Hematopoietic multipotent progenitor cell treated with erythropoietin and hydrocortisone succinate and interleukin-3 and kit ligand, for 4 days (in vitro differentiated cells): ENCODE results near the gene MRPL21.
A peak's percentile ranks its signal among the peaks of the same experiment; 100 is the strongest.
"Not testable (repeated sequence)": the region's sequence is repeated elsewhere in the genome, so short reads cannot be mapped to it uniquely, and the experiment has no call there.

ENCODE experiments used
- DNase-seq: peaks from one replicate; pipeline ENCODE4 v3.0.0-alpha.2; 2015

Gene MRPL21

DNA sequence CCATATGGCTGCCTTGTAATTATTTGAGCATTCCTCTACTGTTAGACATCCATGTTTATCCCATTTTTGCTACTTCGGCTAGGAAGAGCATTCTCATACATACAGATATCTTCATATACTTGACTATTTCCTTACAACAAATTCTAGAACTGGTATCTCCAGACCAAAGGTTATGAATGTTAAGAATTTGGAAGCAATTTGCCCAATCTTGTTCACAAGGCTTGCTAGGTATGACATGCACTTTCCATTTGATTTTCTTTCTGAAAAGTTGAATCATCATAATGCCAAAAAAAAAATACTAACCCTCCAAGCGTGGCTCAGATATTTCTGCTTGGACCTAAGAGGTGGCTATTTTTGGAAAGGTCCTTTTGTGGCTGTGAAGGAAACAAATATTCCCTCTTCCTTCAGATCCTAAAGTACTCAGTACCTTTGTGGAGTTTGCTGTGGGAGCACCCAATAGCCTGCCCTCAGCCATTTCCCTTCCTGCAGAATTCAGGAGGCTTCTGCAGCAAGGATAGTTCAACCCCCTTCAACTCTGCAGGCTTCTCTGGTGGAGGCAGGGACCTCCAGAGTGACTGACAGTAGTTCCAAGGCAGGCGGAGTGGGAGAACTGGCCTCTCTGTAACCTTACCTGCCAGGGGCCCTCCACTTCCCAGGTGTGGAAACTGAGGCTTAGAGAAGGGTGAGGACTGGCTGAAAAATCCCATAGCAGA is 39.9 kb downstream of the MRPL21 start:
- DNase-seq = no peak

DNA sequence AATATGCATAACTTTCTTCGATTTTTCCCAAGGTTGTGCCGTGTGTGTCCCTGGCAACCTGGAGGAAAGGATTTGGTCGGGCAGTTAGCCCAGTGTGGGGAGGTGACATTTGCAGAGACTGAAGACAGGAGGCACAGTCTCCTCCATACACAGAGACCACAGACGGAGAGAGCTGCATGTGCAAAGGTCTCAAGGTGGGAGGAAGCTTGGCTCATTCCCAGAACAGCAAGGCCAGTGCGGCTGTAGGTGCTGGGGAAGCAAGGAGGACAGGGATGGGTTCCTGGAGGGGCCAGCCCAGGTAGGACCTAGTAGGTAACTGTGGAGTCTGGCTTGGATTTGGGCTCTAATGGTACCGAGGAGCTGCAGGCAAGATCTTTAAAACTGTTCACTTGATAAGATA is 41.2 kb downstream of the MRPL21 start:
- no peak for DNase-seq

- DNase-seq = no peak
Measured at GRCh38 chr11:68859123-68859522, 44.5 kb downstream of the MRPL21 start.

GRCh38 chr11:68857037-68857586 is 46.5 kb downstream of the MRPL21 start:
- DNase-seq = no peak

DNA sequence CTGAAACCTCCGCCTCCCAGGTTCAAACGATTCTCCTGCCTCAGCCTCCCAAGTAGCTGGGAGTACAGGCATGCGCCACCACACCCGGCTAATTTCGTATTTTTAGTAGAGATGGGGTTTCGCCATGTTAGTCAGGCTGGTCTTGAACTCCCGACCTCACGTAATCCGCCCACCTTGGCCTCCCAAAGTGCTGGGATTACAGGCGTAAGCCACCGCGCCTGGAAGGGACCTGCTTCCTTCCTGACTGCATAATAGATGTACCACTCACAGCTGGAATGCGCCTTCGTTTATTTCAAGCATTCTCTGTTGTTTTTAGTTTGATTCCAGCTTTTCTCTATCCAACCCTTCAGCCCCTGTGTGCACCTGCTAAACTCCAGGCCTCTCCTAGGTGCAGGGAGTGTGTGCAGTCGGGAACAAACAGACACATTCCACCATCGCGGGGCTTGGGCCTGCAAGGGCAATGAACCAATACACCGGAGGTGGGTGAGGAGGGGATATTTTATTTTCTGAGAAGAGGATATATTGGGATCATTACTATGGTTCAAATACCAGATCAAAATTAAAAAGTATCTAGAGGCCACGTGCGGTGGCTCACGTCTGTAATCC is 47.1 kb downstream of the MRPL21 start:
- not testable (repeated sequence) for DNase-seq

DNA sequence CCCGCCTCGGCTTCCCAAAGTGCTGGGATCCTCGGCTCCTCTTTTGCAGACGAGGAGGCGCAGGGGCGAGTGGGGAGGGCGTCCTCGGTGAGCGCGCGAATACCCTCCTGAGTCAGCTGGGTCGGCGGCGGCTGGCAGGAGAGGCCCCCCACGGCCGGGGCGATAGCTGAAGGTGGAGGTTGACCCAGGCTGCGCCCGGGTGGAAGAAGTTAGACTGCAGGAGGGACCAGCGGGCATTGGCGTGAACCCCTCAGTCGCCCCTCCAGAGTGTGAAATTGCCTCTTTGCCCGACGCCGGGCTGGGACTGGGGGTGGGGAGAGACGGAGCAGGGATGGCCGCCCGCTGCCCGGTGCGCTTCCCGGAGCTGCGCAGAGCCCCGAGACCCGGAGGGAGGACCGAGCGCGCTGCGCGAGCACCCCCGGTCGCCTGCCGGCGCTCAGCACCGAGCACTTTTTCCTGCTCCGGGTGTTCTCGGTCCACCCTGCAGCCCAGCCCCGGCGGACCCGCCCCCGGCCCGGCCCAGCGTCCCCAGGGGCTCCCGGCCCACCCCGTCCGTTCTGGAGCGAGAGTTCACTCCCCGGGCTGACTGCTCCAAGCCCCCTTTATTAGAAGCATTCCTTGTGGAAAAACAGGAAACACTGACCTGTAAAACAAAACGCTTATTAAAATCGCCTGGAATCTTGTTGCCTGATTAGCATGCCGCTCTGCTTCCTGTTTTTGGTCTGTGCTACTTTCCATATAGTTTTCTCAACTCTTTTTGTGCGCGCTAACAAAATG is 48.2 kb downstream of the MRPL21 start:
- DNase-seq = peak; percentile 83

DNA sequence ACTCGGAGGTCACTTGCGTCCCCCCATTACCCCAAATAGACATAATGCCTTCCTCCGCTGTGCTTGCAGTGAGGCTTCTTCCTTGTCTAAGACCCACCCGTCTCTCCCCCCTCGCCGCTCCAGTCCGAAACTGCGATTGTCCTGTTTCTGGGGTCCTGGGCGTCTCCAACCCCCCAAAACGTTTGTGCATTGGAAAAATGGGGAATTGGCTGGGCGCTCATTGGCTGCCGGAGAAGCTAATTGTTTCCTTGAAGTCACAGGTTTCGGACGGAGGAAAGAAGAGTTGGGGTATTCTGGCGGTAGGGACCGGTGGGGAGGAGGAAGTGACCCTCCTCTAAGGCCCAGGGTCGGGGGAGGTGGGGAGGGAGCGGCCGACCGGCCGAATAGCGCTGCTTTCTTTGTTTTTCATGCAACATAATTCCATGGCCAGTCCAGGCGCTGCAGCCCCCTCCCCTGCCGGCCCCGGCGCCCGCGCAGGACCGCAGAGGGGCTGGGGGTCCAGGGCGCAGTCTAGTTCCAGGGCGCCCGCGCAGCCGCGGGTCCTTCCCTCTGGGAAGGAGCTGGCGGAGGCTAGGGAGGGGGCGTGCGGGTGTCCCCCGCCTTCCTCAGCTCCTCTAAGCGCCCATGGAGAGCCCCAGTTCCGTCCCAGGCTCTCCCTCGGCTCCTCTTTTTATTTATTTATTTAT is 49.2 kb downstream of the MRPL21 start:
- no peak for DNase-seq

- DNase-seq = no peak
Measured at GRCh38 chr11:68852628-68853027, 51.0 kb downstream of the MRPL21 start.

GRCh38 chr11:68848429-68848828 is 55.2 kb downstream of the MRPL21 start:
- DNase-seq = no peak

GRCh38 chr11:68847395-68847794 is 56.2 kb downstream of the MRPL21 start:
- no peak for DNase-seq

- no peak for DNase-seq
Measured at GRCh38 chr11:68845351-68846002, 58.2 kb downstream of the MRPL21 start.

DNA sequence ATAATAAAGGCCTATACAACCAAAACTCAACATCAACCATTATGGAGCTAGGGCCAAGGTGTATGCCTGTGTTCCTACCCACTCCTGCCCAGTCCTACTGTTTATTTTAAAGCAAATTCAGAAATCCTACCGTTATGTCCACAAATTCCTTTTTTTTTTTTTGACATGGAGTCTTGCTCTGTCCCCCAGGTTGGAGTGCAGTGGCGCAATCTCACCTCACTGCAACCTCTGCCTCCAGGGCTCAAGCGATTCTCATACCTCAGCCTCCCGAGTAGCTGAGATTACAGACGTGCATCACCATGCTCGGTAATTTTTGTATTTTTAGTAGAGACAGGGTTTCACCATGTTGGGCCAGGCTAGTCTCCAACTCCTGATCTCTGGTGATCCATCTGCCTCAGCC is 58.8 kb downstream of the MRPL21 start:
- DNase-seq = no peak

- DNase-seq = no peak
Measured at GRCh38 chr11:68844376-68844775, 59.3 kb downstream of the MRPL21 start.

DNA sequence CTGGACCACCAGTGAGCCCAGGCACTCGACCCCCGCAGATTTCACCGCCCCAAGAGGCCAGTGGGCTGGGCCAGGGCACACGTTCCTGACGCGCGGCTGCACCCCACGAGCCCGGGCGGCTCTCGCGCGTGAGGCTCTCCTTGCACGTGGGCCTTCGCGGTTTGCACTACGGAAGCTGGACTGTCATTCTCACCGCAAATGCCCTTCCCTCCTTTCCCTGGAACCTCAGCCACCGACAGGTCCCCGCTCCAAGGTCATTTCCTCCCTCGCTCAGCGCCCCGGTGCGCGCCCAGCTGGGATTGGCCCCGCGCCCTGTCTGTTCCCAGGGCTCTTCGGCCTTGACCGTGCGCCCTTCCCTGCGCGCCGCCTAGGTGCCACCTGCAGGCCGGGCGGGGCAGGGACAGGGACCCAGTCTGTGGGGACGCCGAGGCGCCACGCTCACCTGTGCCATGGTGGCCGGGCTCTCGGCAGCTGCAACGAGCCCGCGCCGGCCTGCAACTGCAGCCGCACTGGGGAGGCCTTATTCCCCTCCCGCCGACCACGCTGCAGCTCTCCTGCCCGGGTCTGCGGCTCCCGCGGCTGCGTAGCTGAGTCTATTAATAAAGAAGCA is 59.8 kb downstream of the MRPL21 start:
- peak; percentile 91 for DNase-seq

DNA sequence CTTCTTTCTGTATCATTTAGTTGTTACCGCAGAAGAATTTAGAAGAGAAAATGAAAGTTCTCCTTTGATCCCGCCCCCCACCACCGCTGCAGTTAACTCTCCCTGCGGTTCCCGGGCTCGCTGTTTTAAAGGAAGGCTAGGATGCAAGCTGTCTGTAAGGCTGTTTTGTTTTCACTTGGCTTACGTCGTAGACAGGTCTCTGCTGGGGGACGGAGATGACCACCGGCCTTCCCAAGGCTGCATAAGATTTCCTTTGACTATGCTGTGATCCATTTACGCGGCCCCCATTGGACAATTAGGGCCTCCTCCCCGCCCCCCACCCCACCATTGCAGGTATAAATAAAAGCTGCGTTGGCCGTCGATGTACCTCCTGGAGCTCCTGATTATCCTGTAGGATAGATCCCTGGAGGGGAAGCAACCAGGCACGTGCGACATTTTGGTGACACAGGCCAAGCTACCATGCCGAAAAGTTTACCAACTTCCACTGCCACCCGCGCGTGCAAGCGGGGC is 60.5 kb downstream of the MRPL21 start:
- DNase-seq = peak; percentile 89

- DNase-seq = peak; percentile 29
Measured at GRCh38 chr11:68842427-68843051, 61.1 kb downstream of the MRPL21 start.

DNA sequence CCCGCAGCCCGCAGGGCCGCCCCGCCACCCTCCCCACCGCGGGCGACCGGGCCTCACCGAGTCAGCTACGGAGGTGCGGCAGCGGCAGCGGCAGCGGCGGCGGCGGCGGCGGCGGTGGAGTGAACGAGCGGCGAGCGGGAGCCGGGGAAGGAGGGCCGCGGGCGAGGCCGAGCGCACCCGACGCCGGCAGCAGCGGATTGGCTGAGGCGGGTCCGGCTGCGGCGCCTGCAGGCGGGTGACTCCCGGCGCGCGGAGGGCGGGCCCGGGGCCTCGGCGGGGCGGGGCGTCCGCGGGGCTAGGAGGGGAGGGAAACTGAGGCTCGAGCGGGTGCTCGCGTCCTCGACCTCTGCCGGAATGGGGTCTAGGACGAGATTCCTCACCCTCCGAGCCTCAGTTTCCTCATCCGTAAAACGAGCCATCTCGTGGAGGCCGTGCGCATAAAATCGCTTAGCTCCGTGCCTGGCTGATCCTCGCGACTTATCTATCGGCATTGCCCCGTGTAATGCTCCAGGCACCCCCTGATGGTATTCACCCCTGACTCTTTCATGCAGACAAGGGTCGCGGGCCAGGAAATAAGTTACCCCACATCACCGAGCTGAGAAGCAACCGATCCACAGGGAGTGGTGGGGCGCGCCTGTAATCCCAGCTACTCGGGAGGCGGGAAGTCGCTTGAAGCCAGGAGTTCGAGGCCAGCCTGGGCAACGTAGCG is 61.8 kb downstream of the MRPL21 start, which contains the start of gene CPT1A:
TSS of gene CPT1A (minus strand) at position 199 of the 709 bp plus-strand sequence. CDS start 26,442 bp downstream, outside the sequence.
- DNase-seq = peak; percentile 93
